NT2/D1 (cell line): Measurements from ENCODE around the gene CFH.

Source experiments
- SUZ12 ChIP-seq: IDR thresholded peaks from 2 replicates; pipeline ENCODE4 v1.6.1; 2011; ENCODE audit not compliant: insufficient read length, insufficient read depth; ENCODE audit errors: extremely low read depth
- YY1 ChIP-seq: IDR thresholded peaks from 2 replicates; pipeline ENCODE4 v1.6.1; 2011; ENCODE audit not compliant: insufficient read length, insufficient read depth
- ZNF274 ChIP-seq: IDR thresholded peaks from 2 replicates; pipeline ENCODE4 v1.6.1; 2011; ENCODE audit warnings: mild to moderate bottlenecking, low read depth, low read length

- TF ChIP-seq YY1 (no peak), ZNF274 (no peak), SUZ12 (no peak)
Observed at GRCh38 chr1:196738730-196739129, 86.9 kb downstream of the CFH start.
